ENCODE data around the gene STPG4. TPM values are rescaled to one million over a fixed set of nuclear protein-coding genes. Genes with fewer than 3 reads are reported as not detected.
"Not testable (repeated sequence)": the region's sequence is repeated elsewhere in the genome, so short reads cannot be mapped to it uniquely, and the experiment has no call there.

Gene STPG4
- polyA plus RNA-seq, 3 donors from 2014 or later, result 0.24 TPM; not detected in 2

DNA sequence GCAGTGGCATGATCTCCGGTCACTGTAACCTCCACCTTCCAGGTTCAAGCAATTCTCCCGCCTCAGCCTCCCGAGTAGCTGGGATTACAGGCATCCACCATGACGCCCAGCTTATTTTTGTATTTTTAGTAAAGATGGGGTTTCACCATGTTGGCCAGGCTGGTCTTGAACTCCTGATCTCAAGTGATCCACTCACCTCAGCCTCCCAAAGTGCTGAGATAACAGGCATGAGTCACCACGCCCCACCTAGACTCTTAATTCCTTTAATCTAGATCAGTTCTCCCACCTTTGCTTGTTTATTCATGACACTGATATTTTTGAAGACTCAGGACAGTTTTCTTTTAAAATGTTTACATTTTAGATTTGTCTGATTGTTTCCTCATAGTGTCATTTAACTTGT is 30.0 kb upstream of the STPG4 start:
- not testable (repeated sequence) for H3K9me3 Mint-ChIP-seq; H3K27ac Mint-ChIP-seq; H3K36me3 Mint-ChIP-seq; H3K27me3 Mint-ChIP-seq (ENCODE audit: low read depth in 3 of 3); H3K4me1 Mint-ChIP-seq; DNase-seq; H3K4me3 Mint-ChIP-seq

- H3K27ac Mint-ChIP-seq, result peak overlapping the region in 1 of 6 donors; percentile 9
- no peak overlapping the region for H3K4me3 Mint-ChIP-seq
- DNase-seq, result no peak
- peaks cover 14 to 15% of the 10 kb centered on the region in 2 donors for H3K4me1 Mint-ChIP-seq
- H3K27me3 Mint-ChIP-seq (ENCODE audit: low read depth in 3 of 3), result peaks cover 10 to 17% (median 13%) of the 10 kb centered on the region in 3 donors
- H3K36me3 Mint-ChIP-seq, result no peaks in the 10 kb centered on the region
- peaks cover 0 to 6% (median under 1%) of the 10 kb centered on the region in 6 donors for H3K9me3 Mint-ChIP-seq
These were observed 26.1 kb upstream of the STPG4 start for GRCh38 chr2:47181176-47181575.

- Mint-ChIP-seq H3K4me1 (peaks cover 17 to 18% of the 10 kb centered on the region in 2 donors), H3K36me3 (no peaks in the 10 kb centered on the region), H3K27me3 (ENCODE audit: low read depth in 3 of 3) (peaks cover 15 to 21% (median 18%) of the 10 kb centered on the region in 3 donors), H3K9me3 (peaks cover 0 to 8% (median under 1%) of the 10 kb centered on the region in 6 donors), H3K27ac (no peak overlapping the region), H3K4me3 (no peak overlapping the region)
- DNase-seq, result no peak
These were observed 25.4 kb upstream of the STPG4 start for GRCh38 chr2:47180531-47180930.

DNA sequence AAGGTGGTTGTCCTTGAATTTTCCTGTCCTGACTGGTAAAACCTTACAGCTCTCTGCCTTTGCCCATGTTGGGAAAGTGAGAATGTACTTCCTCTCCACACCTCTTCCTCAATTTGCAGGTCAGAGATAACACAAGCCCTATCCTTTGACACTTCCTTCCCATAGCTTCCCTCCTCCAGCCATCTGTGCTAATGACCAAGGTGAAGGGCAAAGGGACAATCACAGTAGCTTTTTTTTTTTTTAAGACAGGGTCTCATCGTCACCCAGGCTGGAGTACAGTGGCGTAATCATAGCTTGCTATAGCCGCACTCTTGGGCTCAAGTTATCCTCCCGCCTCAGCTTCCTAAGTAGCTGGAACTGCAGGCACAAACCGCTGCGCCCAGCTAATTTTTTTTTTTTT is 24.3 kb upstream of the STPG4 start:
- Mint-ChIP-seq H3K27me3 (ENCODE audit: low read depth in 3 of 3) (peaks cover 23 to 31% (median 29%) of the 10 kb centered on the region in 3 donors), H3K4me3 (no peak overlapping the region), H3K36me3 (no peaks in the 10 kb centered on the region), H3K4me1 (peaks cover 27 to 29% of the 10 kb centered on the region in 2 donors), H3K27ac (peak overlapping the region in 1 of 6 donors; percentile 80), H3K9me3 (peaks cover 0 to 8% (median under 1%) of the 10 kb centered on the region in 6 donors)
- no peak for DNase-seq

GRCh38 chr2:47178341-47178740 is 23.2 kb upstream of the STPG4 start:
- peaks cover 36 to 39% of the 10 kb centered on the region in 2 donors for H3K4me1 Mint-ChIP-seq
- H3K27me3 Mint-ChIP-seq (ENCODE audit: low read depth in 3 of 3), result peaks cover 23 to 29% (median 28%) of the 10 kb centered on the region in 3 donors
- no peak for DNase-seq
- peaks cover 0 to 8% (median under 1%) of the 10 kb centered on the region in 6 donors for H3K9me3 Mint-ChIP-seq
- H3K4me3 Mint-ChIP-seq, result no peak overlapping the region
- peak overlapping the region in 3 of 6 donors; percentile 99 to 100 (median 99) for H3K27ac Mint-ChIP-seq
- H3K36me3 Mint-ChIP-seq, result no peaks in the 10 kb centered on the region

DNA sequence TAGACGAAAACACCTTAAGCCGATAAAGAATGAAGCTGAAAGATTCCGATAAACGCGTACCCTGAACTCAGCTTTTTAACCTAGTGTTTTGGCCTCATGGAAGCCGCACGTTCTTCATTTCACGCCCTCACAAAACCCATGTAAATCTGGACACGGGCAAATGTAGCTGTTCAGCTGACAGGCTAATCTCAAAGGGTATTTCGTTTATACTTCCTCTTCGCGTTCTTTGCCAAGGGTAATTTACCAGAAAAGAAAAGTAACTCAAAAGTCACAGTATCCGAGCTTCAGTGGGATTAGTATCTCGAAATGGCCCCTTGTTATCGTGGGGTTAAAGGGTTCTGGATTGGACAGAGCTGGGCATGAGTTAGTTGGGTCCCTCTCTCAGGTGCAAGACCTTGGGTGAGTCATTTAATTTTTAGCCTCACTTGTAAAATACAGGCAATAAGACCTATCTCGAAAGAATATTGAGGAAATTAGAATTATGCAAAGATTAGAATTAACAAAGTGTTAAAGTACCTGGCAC is 22.0 kb upstream of the STPG4 start:
- Mint-ChIP-seq H3K4me1 (peaks cover 48 to 51% of the 10 kb centered on the region in 2 donors), H3K4me3 (peak overlapping the region; percentile 95 to 99 (median 96)), H3K36me3 (no peaks in the 10 kb centered on the region), H3K27me3 (ENCODE audit: low read depth in 3 of 3) (peaks cover 23 to 29% (median 26%) of the 10 kb centered on the region in 3 donors), H3K9me3 (peaks cover 0 to 8% (median under 1%) of the 10 kb centered on the region in 6 donors), H3K27ac (peak overlapping the region; percentile 99 to 100 (median 99))
- no peak for DNase-seq

GRCh38 chr2:47174733-47175361 is 19.7 kb upstream of the STPG4 start:
- Mint-ChIP-seq H3K27ac (peak overlapping the region; percentile 95 to 100 (median 97)), H3K36me3 (peaks cover 0 to 1% (median 0%) of the 10 kb centered on the region in 3 donors), H3K4me1 (peaks cover 67 to 74% of the 10 kb centered on the region in 2 donors), H3K4me3 (peak overlapping the region; percentile 91 to 99 (median 95)), H3K27me3 (ENCODE audit: low read depth in 3 of 3) (peaks cover 23 to 27% (median 26%) of the 10 kb centered on the region in 3 donors), H3K9me3 (peaks cover 0 to 8% (median under 1%) of the 10 kb centered on the region in 6 donors)
- peak; percentile 24 to 43 (median 30) for DNase-seq

GRCh38 chr2:47173986-47174732 is 19.1 kb upstream of the STPG4 start:
- peak in 2 of 3 donors; percentile 27 to 29 for DNase-seq
- H3K4me1 Mint-ChIP-seq, result peaks cover 70 to 81% of the 10 kb centered on the region in 2 donors
- peaks cover 0 to 8% (median under 1%) of the 10 kb centered on the region in 6 donors for H3K9me3 Mint-ChIP-seq
- H3K27me3 Mint-ChIP-seq (ENCODE audit: low read depth in 3 of 3), result peaks cover 23 to 27% (median 26%) of the 10 kb centered on the region in 3 donors
- H3K4me3 Mint-ChIP-seq, result peak overlapping the region; percentile 91 to 99 (median 95)
- H3K36me3 Mint-ChIP-seq, result peaks cover 0 to 3% (median 0%) of the 10 kb centered on the region in 3 donors
- peak overlapping the region; percentile 95 to 100 (median 97) for H3K27ac Mint-ChIP-seq

GRCh38 chr2:47172922-47173695 is 18.0 kb upstream of the STPG4 start:
- peak overlapping the region; percentile 2 to 71 (median 9) for H3K4me3 Mint-ChIP-seq
- peaks cover 75 to 87% of the 10 kb centered on the region in 2 donors for H3K4me1 Mint-ChIP-seq
- peak overlapping the region; percentile 58 to 100 (median 95) for H3K27ac Mint-ChIP-seq
- DNase-seq, result no peak
- H3K27me3 Mint-ChIP-seq (ENCODE audit: low read depth in 3 of 3), result peaks cover 23 to 27% (median 26%) of the 10 kb centered on the region in 3 donors
- H3K9me3 Mint-ChIP-seq, result peaks cover 0 to 8% (median under 1%) of the 10 kb centered on the region in 6 donors
- H3K36me3 Mint-ChIP-seq, result peaks cover 0 to 3% (median 0%) of the 10 kb centered on the region in 3 donors

DNA sequence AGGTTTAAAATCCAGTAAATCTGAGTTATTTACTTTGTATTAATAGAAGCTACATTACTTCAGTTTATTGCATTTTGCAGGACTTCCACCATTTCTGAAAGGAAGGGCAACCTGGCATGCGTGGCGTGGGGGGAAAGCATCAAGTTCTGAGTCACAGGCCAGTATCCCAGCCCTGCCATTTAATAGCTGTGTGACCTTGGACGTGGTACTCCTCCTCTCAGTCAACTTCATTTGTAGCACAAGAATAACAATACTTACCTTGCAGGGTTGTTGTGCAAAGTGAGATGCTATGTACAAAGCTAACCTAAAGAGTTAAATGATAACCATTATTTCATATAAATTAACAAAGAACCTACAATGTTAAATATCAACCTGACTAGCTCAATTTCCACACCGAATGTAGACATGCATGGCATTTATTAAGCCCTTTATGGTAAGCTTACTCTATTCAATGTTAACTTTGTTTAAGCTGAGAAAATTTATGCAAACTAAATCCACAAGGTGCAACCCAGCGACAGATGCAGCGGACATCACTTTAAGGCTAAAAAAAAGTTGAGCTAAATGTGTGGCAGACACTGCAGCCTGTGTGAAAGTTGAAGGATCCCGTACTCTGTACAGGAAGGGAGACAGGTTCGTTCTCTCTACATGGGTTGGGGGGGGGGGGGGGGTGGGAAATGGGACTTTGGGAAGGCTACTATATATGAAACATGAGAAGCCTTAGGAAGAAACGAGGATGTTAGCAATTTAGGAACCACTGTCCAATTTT is 17.2 kb upstream of the STPG4 start:
- Mint-ChIP-seq H3K4me1 (peaks cover 74 to 85% of the 10 kb centered on the region in 2 donors), H3K4me3 (peak overlapping the region in 4 of 5 donors; percentile 3 to 71 (median 29)), H3K36me3 (peaks cover 0 to 3% (median 0%) of the 10 kb centered on the region in 3 donors), H3K27me3 (ENCODE audit: low read depth in 3 of 3) (peaks cover 23 to 29% (median 26%) of the 10 kb centered on the region in 3 donors), H3K9me3 (peaks cover 0 to 8% (median under 1%) of the 10 kb centered on the region in 6 donors), H3K27ac (peak overlapping the region; percentile 25 to 100 (median 83))
- no peak for DNase-seq

- peaks cover 2 to 5% (median 2%) of the 10 kb centered on the region in 3 donors for H3K36me3 Mint-ChIP-seq
These were observed 14.7 kb upstream of the STPG4 start for GRCh38 chr2:47169784-47170183.

DNA sequence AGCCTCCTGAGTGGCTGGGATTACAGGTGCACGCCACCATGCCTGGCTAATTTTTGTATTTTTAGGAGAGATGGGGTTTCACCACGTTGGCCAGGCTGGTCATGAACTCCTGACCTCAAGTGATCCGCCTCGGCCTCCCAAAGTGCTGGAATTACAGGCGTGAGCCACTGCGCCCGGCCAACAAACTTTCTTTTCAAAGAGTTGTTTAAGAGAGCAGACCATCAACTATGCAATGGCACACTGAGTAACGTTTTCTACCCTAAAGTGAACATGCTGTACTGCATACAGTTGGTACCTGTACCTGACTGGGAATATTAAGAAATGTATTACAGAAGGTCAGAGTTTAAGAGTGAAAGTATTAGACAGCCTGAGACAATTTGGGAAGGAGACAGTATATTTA is 13.8 kb upstream of the STPG4 start:
- H3K36me3 Mint-ChIP-seq; H3K27me3 Mint-ChIP-seq (ENCODE audit: low read depth in 3 of 3); H3K9me3 Mint-ChIP-seq; H3K4me3 Mint-ChIP-seq; DNase-seq: not testable (repeated sequence)
- peak overlapping the region in 4 of 6 donors; percentile 7 to 34 (median 21) for H3K27ac Mint-ChIP-seq
- H3K4me1 Mint-ChIP-seq, result peaks cover 57 to 88% of the 10 kb centered on the region in 2 donors

More at GRCh38 chr2:47169784-47170183, 14.7 kb upstream of the STPG4 start:
- Mint-ChIP-seq H3K9me3 (no peaks in the 10 kb centered on the region), H3K27ac (peak overlapping the region in 4 of 6 donors; percentile 34 to 58 (median 48)), H3K27me3 (ENCODE audit: low read depth in 3 of 3) (peaks cover 2 to 7% (median 2%) of the 10 kb centered on the region in 3 donors), H3K4me1 (peaks cover 65 to 90% of the 10 kb centered on the region in 2 donors), H3K4me3 (no peak overlapping the region)
- no peak for DNase-seq

Measured in immature natural killer cell (primary cell).